DOHH2 (cell line): ENCODE results near the gene GPRC5B.
A peak's percentile ranks its signal among the peaks of the same experiment; 100 is the strongest.

ENCODE experiments used
- H3F3A ChIP-seq: fragments of 200-600 bp; sonication (generic), shearing (Covaris generic); 2 replicates; pipeline ENCODE4 v1.6.0; 2016; ENCODE audit warnings: antibody characterized with exemption, mild to moderate bottlenecking; ENCODE audit not compliant: control insufficient read depth, insufficient read depth
- H3K27ac ChIP-seq: fragments of 200-600 bp; sonication (generic); 2 replicates; pipeline ENCODE4 v1.5.1; 2014; ENCODE audit warnings: low read depth, mild to moderate bottlenecking, low read length, moderate library complexity
- H3K27me3 ChIP-seq: fragments of 200-600 bp; sonication (generic); 2 replicates; pipeline ENCODE4 v1.6.1; 2014; ENCODE audit warnings: mild to moderate bottlenecking, low read length, mixed read lengths; ENCODE audit not compliant: control insufficient read depth
- H3K36me3 ChIP-seq: fragments of 200-600 bp; sonication (generic); 2 replicates; pipeline ENCODE4 v1.6.1; 2014; ENCODE audit warnings: mild to moderate bottlenecking, low read length, moderate library complexity, mixed read lengths; ENCODE audit not compliant: control insufficient read depth
- H3K4me1 ChIP-seq: fragments of 200-600 bp; sonication (generic); 2 replicates; pipeline ENCODE4 v1.6.1; 2014; ENCODE audit warnings: mild to moderate bottlenecking, low read length, mixed read lengths; ENCODE audit not compliant: control insufficient read depth
- H3K4me2 ChIP-seq: fragments of 200-600 bp; sonication (generic); 2 replicates; pipeline ENCODE4 v1.6.0; 2014; ENCODE audit warnings: mild to moderate bottlenecking, low read length, moderate library complexity
- H3K4me3 ChIP-seq: fragments of 200-600 bp; sonication (generic); 2 replicates; pipeline ENCODE4 v1.5.1; 2014; ENCODE audit warnings: mild to moderate bottlenecking, low read length, mixed read lengths
- H3K79me2 ChIP-seq: fragments of 200-600 bp; sonication (generic); 2 replicates; pipeline ENCODE4 v1.6.1; 2014; ENCODE audit warnings: mild to moderate bottlenecking, low read length, mixed read lengths; ENCODE audit not compliant: control insufficient read depth
- H3K9me2 ChIP-seq: fragments of 200-600 bp; sonication (generic); replicated peaks from 2 replicates; pipeline ENCODE4 v1.6.1; 2014; ENCODE audit warnings: mild to moderate bottlenecking, low read length, mixed read lengths; ENCODE audit not compliant: control insufficient read depth
- H3K9me3 ChIP-seq: fragments of 200-600 bp; sonication (generic); 2 replicates; pipeline ENCODE4 v1.6.1; 2014; ENCODE audit warnings: antibody characterized with exemption, low read length, mixed read lengths; ENCODE audit not compliant: control insufficient read depth, insufficient read depth
- H4K20me1 ChIP-seq: fragments of 200-600 bp; sonication (generic); 2 replicates; pipeline ENCODE4 v1.6.0; 2014; ENCODE audit warnings: low read depth, mild to moderate bottlenecking, antibody characterized with exemption, low read length, moderate library complexity; ENCODE audit not compliant: control insufficient read depth, insufficient read depth
- CTCF ChIP-seq: fragments of 200-600 bp; sonication (generic); IDR thresholded peaks from one replicate; pipeline ENCODE4 v1.5.1; 2014; ENCODE audit warnings: antibody characterized with exemption, mild to moderate bottlenecking, low read depth, low read length; ENCODE audit not compliant: poor library complexity, severe bottlenecking
- EZH2phosphoT487 ChIP-seq: fragments of 200-600 bp; sonication (generic); IDR thresholded peaks from 2 replicates; pipeline ENCODE4 v1.6.1; 2017; ENCODE audit warnings: borderline replicate concordance, mild to moderate bottlenecking, antibody characterized with exemption, low read length, moderate library complexity, mixed read lengths

GPRC5B gene, protein sequence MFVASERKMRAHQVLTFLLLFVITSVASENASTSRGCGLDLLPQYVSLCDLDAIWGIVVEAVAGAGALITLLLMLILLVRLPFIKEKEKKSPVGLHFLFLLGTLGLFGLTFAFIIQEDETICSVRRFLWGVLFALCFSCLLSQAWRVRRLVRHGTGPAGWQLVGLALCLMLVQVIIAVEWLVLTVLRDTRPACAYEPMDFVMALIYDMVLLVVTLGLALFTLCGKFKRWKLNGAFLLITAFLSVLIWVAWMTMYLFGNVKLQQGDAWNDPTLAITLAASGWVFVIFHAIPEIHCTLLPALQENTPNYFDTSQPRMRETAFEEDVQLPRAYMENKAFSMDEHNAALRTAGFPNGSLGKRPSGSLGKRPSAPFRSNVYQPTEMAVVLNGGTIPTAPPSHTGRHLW

DNA sequence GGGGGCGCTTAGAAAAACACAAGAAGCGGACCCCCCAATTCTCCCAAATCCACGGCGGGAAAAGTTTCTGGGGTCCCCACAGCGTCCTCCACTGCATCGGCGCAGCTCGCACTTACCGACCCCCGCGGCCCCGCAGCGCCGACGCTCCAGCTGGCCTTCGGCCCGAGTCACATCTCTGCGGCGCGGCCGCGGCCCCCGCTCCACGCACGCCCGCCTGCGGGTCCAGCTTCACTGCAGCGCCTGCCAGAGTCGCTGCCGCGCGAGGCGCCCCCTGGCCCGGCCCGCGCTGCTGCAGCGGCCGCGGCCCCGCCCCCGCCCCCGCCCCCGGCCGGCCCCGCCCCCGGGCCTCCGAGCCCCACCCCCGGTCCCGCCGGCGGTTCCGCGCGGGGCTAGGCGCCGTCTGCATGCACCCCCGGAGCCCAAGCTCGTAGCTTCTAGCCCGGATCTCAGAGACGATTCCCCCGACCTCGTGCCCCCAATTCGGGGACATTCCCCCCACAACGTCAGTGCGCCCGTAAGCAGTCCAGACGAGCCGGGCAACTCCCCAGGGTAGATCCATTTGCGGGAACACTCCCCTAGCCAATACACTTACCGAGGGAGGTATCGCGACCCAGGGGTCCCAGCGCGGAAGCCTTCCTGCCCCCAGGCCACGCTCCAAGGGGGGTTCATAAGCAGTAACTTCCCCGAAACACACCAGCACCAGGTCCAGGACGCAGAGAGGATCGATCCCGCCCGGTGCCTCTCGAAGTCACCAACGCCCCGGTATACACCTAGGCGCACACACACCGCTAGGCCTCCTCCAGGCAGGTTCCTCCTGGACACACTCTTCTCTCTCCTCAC is at the start of gene GPRC5B:
TSS of gene GPRC5B (minus strand) at position 238 of the 840 bp plus-strand sequence. CDS start 12,003 bp downstream, outside the sequence.
- Histone ChIP-seq H3F3A (no peaks in the 10 kb centered on the region), H3K9me2 (no peaks in the 10 kb centered on the region), H3K27me3 (peaks cover 19% of the 10 kb centered on the region), H3K27ac (no peak within 1 kb of the TSS), H3K9me3 (no peaks in the 10 kb centered on the region), H3K4me1 (peaks cover 7% of the 10 kb centered on the region), H3K4me2 (peak within 1 kb of the TSS; percentile 70), H3K36me3 (no peaks in the 10 kb centered on the region), H3K79me2 (no peaks in the 10 kb centered on the region), H3K4me3 (peak within 1 kb of the TSS; percentile 64), H4K20me1 (no peaks in the 10 kb centered on the region)
- TF ChIP-seq EZH2phosphoT487: no peak
- TF ChIP-seq CTCF: no peak

DNA sequence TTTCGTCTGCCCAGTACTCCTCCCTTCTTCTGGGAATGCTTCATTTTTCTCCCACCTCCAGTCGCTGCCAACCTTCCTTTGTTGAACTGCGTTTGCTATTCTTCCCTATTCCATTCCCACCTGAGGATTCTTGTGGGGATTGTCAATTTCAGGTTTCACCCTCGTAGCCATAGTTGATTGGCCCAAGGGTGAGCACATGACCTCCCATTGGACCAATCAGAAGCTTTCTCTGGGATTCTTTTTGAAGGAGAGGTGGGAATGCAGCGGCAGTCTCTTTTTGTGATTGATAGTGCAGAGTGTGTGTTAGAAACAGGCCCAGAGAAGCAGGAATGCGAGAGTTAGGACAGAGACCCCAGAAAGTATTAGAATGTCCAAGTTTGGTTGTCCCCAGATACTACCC is 49.1 kb upstream of the GPRC5B start:
- TF ChIP-seq EZH2phosphoT487: no peak
- TF ChIP-seq CTCF: no peak
- H3K4me3 ChIP-seq: no peak overlapping the region
- H3K79me2 ChIP-seq: no peaks in the 10 kb centered on the region
- H3K27me3 ChIP-seq: no peaks in the 10 kb centered on the region
- H3K9me3 ChIP-seq: no peaks in the 10 kb centered on the region
- no peak overlapping the region for H3K27ac ChIP-seq
- no peaks in the 10 kb centered on the region for H3K9me2 ChIP-seq
- no peaks in the 10 kb centered on the region for H4K20me1 ChIP-seq
- no peaks in the 10 kb centered on the region for H3F3A ChIP-seq
- H3K36me3 ChIP-seq: no peaks in the 10 kb centered on the region
- no peak overlapping the region for H3K4me2 ChIP-seq
- H3K4me1 ChIP-seq: no peaks in the 10 kb centered on the region

- no peaks in the 10 kb centered on the region for H3K9me3 ChIP-seq
- TF ChIP-seq EZH2phosphoT487 (no peak), CTCF (no peak)
- H3K27me3 ChIP-seq: no peaks in the 10 kb centered on the region
- H3K36me3 ChIP-seq: no peaks in the 10 kb centered on the region
- no peaks in the 10 kb centered on the region for H3K4me1 ChIP-seq
- no peaks in the 10 kb centered on the region for H3F3A ChIP-seq
- H3K27ac ChIP-seq: no peak overlapping the region
- H3K4me2 ChIP-seq: no peak overlapping the region
- no peaks in the 10 kb centered on the region for H4K20me1 ChIP-seq
- no peak overlapping the region for H3K4me3 ChIP-seq
- no peaks in the 10 kb centered on the region for H3K9me2 ChIP-seq
- no peaks in the 10 kb centered on the region for H3K79me2 ChIP-seq
Observed at GRCh38 chr16:19929062-19929511, 44.4 kb upstream of the GPRC5B start.
